GM21619 (cell line): ENCODE data around the gene SUZ12.
"Not testable (repeated sequence)": the region's sequence is repeated elsewhere in the genome, so short reads cannot be mapped to it uniquely, and the experiment has no call there.

ENCODE experiments used
- ATAC-seq: cut with Tn5 transposase; IDR thresholded peaks from one replicate; pipeline ENCODE4 v1.9.1; 2021; ENCODE audit not compliant: unreplicated experiment

SUZ12 gene

DNA sequence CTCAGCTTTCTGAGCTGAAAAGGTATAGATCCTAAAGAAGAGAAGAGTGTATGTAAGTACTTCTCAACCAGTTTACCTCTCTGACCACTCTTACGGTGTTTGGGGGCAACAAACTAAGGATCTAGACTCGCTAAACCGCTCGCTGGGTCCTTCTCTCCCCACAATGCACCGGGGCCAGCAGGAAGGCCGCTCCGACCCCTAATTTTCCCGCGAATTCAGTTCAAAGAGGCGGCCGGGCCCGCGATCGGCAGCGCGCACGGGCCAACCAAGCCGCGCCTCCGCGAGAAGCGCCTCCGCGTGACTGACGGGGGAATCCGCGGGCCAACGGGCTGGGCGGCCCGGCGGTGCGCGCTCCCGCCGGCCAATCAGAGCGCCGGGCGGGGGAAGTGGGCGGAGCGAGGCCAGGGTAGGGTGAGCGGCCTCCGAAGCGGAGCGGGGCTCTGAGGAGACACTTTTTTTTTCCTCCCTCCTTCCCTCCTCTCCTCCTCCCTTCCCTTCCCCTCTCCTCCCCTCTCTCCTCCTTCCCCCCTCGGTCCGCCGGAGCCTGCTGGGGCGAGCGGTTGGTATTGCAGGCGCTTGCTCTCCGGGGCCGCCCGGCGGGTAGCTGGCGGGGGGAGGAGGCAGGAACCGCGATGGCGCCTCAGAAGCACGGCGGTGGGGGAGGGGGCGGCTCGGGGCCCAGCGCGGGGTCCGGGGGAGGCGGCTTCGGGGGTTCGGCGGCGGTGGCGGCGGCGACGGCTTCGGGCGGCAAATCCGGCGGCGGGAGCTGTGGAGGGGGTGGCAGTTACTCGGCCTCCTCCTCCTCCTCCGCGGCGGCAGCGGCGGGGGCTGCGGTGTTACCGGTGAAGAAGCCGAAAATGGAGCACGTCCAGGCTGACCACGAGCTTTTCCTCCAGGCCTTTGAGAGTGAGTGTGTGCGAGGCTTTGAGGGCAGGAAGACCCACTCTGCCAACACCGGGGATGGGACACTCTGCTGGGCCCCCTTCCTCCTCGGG, at the start of gene SUZ12:
Gene SUZ12, plus strand, starts transcription at position 393 of the 995 bp plus-strand sequence. Its CDS starts 240 bp downstream, at position 633.
- ATAC-seq = peak; percentile 85

DNA sequence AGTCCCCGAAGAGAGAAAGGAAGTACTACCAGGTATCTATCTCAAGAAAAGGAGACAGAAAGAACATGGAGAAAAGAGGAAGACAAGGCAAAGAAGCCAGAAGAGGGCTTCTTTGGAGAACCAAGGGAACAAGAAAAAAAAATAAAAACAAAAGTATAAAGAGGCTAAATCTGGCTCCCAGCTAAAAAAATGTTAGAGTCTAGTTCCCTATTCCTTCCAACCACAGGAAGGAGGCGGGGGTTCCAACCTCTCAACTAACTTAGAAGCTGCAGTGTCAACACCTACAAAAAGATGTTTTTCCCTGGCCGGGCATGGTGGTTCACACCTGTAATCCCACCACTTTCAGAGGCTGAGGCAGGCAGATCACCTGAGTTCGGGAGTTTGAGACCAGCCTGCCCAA, 48.7 kb upstream of the SUZ12 start:
- no peak for ATAC-seq

DNA sequence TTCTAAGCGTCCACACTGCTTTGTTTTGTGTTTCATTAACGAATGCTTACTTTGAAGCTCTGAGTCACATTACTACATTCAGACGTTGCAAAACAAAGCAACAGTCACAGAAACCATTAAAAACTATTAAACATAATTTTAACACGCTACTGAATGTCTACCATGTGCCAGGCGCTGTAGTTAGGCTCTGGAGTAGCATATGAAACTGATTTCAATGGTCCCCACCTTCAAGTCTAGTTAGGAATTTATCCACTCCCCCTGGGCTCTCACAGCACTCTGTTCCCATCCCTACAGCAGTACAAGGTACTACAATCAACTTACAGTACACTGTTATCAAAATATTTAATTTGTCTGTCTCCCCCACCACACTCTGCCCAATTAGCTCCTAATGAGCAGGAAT, 35.9 kb upstream of the SUZ12 start:
- no peak for ATAC-seq

DNA sequence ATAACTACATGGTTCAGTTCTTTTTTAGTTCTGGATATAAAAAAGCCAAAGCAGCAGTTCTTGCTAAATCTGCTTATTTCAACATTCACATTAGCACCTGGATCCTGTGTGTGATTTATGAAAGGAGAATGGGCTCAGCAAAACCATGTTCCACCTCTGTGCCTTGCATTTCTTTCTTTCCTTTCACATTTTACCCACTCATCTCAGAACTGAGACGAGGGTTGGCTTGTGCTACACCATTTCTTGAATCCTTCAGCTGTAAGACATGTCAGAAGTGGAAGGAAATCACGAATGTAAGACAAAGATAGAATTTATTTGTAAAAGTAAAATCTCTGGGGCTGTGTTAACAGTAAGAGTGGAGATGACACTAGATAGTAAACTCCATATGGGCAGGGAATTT, 34.1 kb upstream of the SUZ12 start:
- ATAC-seq = no peak

DNA sequence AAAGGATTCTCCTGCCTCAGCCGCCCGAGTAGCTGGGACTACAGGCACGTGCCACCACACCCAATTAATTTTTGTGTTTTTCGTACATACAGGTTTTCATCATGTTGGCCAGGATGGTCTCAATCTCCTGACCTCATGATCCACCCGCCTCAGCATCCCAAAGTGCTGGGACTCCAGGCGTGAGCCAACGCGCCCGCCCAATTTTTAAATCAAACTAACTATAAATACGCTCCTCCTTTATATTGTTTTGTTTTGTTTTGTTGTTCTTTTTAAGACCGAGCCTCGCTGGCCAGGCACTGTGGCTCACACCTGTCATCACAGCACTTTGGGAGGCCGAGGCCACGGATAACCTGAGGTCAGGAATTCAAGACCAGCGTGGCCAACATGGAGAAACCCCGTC, 33.4 kb upstream of the SUZ12 start:
- ATAC-seq = no peak

DNA sequence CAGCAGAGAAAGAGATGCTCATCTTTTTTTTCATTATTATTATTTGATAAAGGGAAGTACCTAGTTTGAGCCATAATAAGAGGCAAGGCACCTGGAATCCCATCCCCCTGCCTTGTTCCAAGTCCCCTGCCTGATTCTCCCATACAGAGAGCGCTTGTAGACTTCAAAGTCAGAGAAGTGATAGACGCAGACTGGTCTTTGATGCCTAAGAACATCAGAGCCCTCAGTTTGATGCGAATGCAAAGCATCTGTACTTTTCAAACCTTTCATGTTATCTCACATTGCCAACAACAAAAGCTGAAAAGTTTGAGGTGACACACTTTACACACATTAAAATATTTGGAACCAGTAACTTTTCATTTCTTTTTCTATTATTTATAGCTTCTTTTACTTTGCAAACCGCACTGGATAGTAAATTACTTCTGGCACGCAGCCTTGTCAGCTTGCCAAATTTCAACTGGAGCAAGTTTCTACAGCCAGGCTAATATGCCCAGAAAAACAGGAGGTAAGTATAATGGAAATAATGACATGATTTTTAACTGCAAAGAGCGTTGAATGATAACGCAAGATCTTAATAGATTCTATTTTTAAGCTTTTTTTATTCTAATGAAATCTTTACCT, 29.4 kb upstream of the SUZ12 start:
- ATAC-seq = no peak

DNA sequence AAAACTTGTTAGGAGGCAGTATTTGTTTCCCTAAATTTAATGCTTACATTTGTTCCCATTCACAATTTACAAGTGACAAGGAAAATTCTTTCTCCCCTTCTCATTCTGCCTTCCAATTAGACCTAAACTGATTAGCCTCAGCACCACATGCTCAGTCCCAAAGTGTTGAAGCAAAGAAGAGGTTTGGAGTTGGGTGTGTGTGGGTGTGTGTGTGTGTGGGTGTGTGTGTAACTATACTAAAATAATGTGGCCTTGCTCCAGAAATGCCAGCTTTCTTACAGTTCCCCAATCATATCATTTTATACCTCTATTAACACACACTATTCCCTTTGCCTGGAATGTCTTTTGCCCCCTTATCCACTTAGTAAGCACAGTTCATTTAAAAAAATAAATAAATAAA, 28.4 kb upstream of the SUZ12 start:
- no peak for ATAC-seq

DNA sequence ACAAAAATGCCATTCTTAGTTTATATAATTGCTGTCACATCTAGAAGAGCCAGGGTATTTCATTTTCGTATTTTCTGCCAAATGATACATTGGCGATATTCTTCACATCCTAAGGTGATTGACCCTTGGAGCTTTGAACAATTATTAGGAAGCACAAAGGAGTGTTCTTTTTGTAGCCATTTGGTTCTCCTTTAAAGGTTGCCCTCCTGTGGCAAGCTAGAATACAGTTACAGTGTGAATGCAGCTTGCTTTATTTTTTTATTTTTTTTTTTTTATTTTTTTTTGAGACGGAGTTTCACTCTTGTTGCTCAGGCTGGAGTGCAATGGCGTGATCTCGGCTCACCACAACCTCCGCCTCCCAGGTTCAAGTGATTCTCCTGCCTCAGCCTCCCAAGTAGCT, 24.1 kb upstream of the SUZ12 start:
- not testable (repeated sequence) for ATAC-seq

DNA sequence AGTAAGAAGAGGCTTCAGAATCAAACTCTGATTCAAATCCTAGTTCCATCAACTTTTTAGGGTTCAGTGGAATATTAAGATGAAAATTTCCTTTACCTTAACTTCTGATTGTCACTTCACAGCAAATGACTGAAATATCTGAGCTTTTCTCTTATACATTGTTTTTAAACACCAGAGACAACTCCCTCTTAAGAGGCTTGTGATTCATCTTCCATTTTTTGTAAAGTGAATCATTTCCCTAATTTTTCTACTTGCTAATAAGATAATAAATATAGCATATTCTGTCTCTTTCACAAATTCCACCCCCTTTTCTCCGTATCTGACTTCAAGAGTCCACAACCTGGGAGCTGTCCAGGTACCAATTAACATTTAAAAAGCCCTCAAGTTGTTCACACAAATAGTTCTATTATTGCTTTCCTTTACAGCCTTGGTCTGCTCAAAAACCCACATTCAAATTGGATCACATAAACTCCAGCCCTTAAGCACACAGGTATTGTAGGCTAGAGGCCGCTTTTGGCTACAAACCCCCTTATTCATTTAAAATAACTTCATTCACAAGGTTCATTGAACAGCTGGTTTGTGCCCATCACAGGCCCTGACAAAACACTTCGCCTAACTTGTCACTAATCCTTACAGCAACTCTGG, 21.2 kb upstream of the SUZ12 start:
- ATAC-seq = no peak

DNA sequence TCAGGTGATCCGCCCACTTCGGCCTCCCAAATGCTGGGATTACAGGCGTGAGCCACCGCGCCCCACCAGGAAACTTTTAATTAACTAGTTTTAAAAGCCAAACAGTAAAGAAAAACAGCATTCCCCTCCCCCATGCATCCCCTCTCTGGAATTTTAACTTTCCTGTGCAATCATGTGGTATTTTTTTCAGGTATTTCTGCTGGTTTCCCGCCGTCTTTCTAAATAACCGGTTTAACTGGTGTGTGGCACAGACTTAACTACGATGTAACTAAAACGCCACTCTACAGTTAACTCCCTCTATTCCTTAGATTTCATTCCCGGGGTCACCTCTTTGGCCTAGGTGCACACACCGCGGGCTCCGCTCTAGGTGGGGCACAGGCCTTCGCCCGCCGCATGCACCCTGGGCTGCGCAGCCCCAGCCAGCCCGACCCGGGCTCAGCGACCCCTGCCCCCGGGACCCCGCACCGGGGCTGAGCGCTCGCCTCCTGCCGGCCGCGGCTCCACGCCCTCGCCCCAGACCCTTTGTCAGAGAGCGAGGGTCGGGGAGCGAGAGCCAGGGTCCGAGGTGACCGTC, 20.2 kb upstream of the SUZ12 start:
- ATAC-seq = no peak

DNA sequence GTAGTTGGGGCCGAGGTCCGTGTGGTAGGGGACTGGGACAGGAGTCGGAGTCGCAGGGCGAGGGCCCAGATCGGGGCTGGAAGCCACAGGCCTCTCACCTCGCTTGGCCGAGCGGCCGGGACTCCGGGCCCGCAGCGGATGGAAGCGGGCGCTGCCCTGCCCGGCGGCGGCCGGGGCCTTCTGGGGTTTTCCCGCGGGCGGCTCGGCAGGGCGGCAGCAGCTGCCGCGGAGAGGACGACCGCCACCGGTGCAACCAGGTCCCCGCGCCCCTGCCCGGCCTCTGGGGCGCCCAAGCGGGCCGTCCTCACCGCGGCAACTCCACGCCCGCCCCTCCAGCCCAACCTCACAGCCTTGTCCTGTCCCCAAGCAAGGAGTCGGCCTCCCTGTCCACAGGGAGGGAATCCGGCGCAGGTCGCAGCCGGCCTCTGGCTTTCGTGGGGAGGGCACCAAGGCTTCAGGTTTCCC, 19.7 kb upstream of the SUZ12 start:
- ATAC-seq = no peak

DNA sequence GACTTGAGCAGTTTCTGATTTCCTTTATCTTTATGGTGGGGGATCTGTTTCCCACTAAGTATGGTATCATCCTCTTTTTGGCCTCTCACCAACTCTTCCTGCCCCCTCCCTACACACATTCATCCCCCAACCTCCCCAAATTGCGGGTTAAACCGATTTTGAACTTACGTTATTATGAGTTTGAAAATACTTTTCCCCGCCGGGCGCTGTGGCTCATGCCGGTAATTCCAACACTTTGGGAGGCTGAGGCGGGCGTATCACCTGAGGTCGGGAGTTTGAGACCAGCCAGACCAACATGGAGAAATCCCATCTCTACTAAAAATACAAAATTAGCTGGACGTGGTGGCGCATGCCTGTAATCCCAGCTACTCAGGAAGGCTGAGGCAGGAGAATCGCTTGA, 19.1 kb upstream of the SUZ12 start:
- ATAC-seq = not testable (repeated sequence)

DNA sequence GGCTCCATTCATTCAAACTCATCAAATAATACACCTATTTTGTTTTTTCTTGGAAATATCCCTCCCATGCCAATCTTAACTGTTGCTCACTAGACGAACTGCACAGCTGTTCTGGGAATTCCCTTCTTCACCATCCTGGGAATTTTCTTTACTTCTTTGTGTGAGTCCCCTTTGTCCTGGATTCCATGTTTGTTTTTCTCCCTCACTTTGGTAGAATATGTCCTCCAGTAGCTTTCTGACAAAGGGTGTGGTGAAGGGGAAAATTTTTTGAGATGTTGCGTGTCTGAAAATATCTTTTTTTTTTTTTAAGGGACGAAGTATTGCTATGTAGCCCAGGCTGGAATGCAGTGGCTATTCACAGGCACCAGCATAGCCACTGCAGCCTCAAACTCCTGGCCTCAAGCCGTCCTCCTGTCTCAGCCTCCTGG, 18.1 kb upstream of the SUZ12 start:
- ATAC-seq = no peak

DNA sequence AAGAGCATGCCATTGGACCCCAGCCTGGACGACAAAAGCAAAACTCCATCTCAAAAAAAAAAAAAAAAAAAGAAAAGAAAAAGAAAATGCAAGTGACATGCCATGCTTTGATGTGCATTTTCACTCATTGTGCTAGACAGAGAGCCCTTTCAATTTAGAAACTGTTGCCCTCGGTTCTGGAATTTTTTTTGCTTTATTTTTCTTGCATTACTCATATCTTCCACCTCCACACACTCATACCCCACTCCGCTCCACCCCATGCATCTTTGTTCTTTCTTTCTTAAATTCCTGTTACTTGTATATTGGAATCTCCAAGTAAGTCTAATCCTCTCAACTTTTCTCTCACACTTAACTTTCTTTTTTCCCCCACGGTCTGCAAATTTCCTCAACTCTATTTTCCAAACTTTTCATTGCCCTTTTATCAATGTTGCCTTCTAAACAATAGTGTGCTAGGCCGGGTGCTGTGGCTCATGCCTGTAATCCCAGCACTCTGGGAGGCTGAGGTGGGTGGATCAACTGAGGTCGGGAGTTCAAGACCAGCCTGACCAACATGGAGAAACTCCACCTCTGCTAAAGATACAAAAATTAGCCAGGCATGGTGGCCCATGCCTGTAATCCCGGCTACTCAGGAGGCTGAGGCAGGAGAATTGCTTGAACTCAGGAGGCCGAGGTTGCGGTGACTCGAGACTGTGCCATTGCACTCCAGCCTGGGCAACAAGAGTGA, 16.8 kb upstream of the SUZ12 start:
- no peak for ATAC-seq

DNA sequence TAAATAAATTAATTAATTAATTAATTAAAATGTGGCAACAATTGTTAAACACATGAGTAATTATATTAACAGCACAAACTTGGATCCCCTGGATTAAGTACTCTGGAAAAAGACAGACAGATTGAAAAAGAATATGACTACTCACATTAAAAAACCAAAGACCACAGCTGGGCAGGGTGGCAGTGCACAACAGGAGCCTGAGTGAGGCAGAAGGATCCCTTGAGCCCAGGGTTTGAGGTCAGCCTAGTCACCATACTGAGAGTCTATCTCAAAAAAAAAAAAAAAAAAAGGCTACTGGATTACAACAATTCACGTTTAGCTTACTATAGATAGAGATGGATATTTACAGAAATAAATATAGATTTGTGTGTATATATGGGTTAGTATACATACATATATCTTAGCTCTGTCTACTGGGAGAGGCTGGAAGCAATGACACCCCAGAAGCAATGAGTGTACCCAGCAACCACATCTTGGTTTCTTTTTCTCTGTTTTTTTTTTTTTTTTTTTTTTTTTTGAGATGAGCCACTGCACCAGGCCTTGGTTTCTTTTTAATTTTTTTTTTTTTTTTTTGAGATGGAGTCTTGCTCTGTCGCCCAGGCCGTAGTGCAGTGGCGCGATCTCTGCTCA, 10.6 kb upstream of the SUZ12 start:
- no peak for ATAC-seq

DNA sequence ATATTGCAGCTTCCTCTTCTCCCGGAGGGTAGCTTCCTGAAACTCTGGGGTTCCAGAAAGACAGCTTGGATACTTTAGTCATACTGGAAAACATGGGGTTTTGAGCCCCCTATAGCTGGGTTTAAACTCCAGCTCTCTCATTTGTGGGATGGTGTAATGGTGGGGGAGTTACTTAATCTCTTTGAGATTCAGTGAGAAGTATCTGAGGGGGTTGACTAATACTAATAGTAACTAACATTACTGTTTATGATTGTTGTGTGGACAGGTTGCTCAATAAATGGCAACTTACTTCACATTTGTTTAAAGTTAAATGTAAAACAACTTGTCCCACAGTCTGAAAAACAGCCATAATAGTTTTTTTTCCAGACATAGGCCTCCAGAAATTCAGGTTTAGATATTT, 5.1 kb upstream of the SUZ12 start:
- ATAC-seq = no peak

DNA sequence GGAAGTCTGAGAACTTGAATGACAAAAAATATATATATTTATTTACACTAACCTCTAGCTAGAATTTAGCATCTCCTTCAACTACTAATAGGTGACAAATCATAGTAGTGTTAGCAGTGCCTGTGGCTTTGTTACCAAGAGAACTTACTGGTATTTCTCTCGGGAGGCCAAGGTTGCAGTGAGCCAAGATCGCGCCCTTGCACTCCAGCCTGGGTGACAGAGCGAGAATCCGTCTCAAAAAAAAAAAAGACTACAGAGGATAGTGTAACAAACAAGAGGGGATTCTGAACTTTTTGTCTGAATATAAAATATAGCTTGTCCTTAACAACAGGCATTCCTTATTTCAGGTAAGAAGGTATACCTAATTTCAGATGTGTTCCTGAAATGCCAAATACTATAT, 1.3 kb upstream of the SUZ12 start:
- no peak for ATAC-seq

DNA sequence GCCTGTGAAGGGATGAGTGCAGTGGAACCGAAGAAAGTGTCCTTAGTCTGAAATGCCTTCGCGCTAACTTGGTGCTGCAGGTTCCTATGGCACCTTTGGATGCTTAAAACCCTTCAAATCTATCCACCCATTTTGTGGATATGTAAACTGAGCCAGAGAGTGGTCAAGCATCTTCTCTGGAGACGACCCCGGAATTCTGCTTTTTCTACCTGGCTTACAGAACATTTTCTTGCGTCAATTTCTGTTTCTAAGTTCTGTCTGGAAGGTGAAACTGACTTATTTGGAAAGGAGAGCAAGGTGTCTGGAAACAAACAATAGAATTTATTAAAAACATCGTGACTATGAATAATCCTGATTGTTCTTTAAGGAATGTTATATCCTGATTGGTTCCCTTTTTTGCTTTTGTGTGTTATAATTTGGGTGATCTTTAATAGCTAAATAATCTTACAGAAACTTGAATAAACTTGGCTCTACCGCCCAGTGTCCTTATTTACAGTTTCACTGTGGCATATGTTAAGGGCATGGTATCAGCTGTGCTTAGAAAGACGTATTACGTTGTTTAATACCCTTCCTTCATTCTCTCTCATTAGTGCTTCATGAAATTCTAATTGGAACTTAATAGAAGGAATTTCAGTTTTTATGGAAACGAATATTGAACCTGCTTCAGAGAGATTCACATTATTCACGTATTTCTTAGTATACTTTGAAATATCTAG, 1.3 kb downstream of the SUZ12 start:
- ATAC-seq = not testable (repeated sequence)

DNA sequence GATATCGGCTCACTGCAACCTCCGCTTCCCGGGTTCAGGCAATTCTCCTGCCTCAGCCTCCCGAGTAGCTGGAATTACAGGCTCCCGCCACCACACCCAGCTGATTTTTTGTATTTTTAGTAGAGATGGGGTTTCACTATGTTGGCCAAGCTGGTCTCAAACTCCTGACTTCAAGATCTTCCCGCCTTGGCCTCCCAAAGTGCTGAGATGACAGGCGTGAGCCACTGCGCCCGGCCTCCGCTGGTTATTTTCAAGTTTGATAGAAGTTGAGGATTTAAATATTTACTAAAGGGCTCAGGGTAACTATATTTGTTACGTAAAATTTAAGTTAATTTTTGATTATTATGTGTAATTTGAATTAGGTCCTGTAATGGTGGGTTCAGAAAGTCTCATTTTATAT, 5.1 kb downstream of the SUZ12 start:
- not testable (repeated sequence) for ATAC-seq

DNA sequence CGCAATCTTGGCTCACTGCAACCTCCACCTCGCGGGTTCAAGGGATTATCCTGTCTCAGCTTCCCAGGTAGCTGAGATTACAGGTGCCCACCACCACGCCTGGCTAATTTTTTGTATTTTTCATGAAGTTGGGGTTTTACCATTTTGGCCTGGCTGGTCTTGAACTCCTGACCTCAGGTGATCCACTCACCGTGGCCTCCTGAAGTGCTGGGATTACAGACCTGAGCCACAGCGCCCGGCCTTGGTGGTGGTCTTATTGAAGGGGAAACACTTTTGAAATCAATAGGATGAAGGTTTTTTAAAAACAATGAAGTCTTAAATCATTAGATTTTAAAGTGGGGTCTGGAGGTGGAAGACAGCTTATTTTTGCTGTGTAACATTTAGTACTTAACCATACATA, 5.6 kb downstream of the SUZ12 start:
- ATAC-seq = not testable (repeated sequence)
